Measurements from ENCODE around the gene CEP112. TPM values are rescaled to one million over a fixed set of nuclear protein-coding genes. Genes with fewer than 3 reads are reported as not detected.

CEP112 gene
- total and polyA plus RNA-seq, 2 of the 13 experiments (the other 11 are each of a cell fraction or from before 2014, with no cell fraction given): 1.2 to 3.4 TPM

DNA sequence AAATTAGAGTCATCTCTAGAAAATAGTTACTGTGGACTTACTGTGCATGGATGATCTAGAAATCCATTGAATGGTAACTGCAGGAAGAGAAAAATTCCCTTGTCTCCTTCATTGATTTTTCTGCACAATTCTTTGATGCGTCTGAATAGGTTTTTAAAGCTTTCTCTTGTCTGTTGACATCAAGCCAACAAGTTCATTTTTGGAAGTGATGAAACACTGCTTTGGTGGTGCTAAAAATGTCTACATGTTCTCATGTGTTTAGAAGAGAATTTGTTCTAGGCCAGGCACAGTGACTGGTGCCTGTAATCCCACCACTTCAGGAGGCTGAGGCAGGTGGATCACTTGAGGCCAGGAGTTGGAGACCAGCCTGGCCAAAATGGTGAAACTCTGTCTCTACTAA, 573.4 kb downstream of the CEP112 start:
- Histone ChIP-seq H3K27ac (ENCODE audit: extremely low read length, insufficient read depth, low read length) (no peak overlapping the region), H3K79me2 (ENCODE audit: insufficient read depth, low read length) (no peaks in the 10 kb centered on the region), H4K20me1 (ENCODE audit: insufficient read depth, low read length) (no peaks in the 10 kb centered on the region), H3K4me2 (ENCODE audit: low read depth, low read length) (no peak overlapping the region), H3K4me3 (replicated peaks in 1 of 3; ENCODE audit: insufficient read depth in 1 of 3, low read depth in 2 of 3, low read length in 3 of 3) (no peak overlapping the region), H3K36me3 (replicated peaks in 1 of 2; ENCODE audit: control insufficient read depth in 1 of 2, insufficient read depth in 2 of 2, low read length in 2 of 2) (no peaks in the 10 kb centered on the region), H3K9ac (ENCODE audit: insufficient read depth, low read depth, low read length) (no peak overlapping the region), H3K4me1 (ENCODE audit: insufficient read depth, low read length) (0 out of 2 replicates have a peak, but pooled peaks cover 8% of the 10 kb centered on the region), H3K9me3 (ENCODE audit: low read length) (no peaks in the 10 kb centered on the region), H2AFZ (ENCODE audit: low read length) (no peak overlapping the region), H3K27me3 (ENCODE audit: control insufficient read depth in 1 of 2, insufficient read depth in 2 of 2, low read length in 2 of 2) (no peaks in the 10 kb centered on the region; a peak in 1 of 5 replicates)
- FAIRE-seq (no peak), ATAC-seq (no peak), DNase-seq (ENCODE audit: low spot score) (no peak)
- POLR2A ChIA-PET: no interaction called here
- WGBS (ENCODE audit: low lambda C conversion rate): 71% methylated on average over 1 of the region's 1 CpG
- no TSS peak for BruUV-seq (replicated peaks)
- no peak for TF ChIP-seq SPEN (CRISPR knock-in tag; IDR thresholded peaks at IDR 0.05; ENCODE audit: low read depth)
- TF ChIP-seq MAFF (IDR thresholded peaks at IDR 0.05; ENCODE audit: low read depth, low read length): no peak
- TF ChIP-seq DMAP1 (CRISPR knock-in tag; IDR thresholded peaks at IDR 0.05): no peak
- no peak for TF ChIP-seq THAP7 (CRISPR knock-in tag; IDR thresholded peaks at IDR 0.05)
- no peak for TF ChIP-seq CEBPG (CRISPR knock-in tag; IDR thresholded peaks at IDR 0.05)
- no peak for TF ChIP-seq ZNF343 (CRISPR knock-in tag; IDR thresholded peaks at IDR 0.05)
- TF ChIP-seq ETV5 (CRISPR knock-in tag; IDR thresholded peaks at IDR 0.05; ENCODE audit: borderline replicate concordance): no peak
- TF ChIP-seq, protein P1, sequence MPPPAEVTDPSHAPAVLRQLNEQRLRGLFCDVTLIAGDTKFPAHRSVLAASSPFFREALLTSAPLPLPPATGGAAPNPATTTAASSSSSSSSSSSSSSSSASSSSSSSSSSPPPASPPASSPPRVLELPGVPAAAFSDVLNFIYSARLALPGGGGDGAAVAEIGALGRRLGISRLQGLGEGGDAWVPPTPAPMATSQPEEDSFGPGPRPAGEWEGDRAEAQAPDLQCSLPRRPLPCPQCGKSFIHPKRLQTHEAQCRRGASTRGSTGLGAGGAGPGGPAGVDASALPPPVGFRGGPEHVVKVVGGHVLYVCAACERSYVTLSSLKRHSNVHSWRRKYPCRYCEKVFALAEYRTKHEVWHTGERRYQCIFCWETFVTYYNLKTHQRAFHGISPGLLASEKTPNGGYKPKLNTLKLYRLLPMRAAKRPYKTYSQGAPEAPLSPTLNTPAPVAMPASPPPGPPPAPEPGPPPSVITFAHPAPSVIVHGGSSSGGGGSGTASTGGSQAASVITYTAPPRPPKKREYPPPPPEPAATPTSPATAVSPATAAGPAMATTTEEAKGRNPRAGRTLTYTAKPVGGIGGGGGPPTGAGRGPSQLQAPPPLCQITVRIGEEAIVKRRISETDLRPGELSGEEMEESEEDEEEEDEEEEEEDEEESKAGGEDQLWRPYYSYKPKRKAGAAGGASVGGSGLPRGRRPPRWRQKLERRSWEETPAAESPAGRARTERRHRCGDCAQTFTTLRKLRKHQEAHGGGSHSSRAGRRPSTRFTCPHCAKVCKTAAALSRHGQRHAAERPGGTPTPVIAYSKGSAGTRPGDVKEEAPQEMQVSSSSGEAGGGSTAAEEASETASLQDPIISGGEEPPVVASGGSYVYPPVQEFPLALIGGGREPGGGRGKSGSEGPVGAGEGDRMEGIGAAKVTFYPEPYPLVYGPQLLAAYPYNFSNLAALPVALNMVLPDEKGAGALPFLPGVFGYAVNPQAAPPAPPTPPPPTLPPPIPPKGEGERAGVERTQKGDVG (CRISPR knock-in tag; IDR thresholded peaks at IDR 0.05; ENCODE audit: borderline replicate concordance): no peak
- TF ChIP-seq MTF1 (CRISPR knock-in tag; IDR thresholded peaks at IDR 0.05): no peak
- no peak for TF ChIP-seq KAT8 (CRISPR knock-in tag; IDR thresholded peaks at IDR 0.05)
- no peak for TF ChIP-seq ZNF605 (CRISPR knock-in tag; IDR thresholded peaks at IDR 0.05)
- TF ChIP-seq YY1 (IDR thresholded peaks at IDR 0.05; ENCODE audit: insufficient read depth, insufficient replicate concordance, low read depth, low read length): no peak
- TF ChIP-seq ZNF772 (CRISPR knock-in tag; IDR thresholded peaks at IDR 0.05): no peak
- no peak for TF ChIP-seq MIER2 (CRISPR knock-in tag; IDR thresholded peaks at IDR 0.05)
- TF ChIP-seq ZNF337 (CRISPR knock-in tag; IDR thresholded peaks at IDR 0.05; ENCODE audit: borderline replicate concordance, low read depth): no peak
- TF ChIP-seq SRSF1 (optimal IDR thresholded peaks at IDR 0.05; ENCODE audit: low read depth, low read length): no peak
- no peak for TF ChIP-seq MEF2D (CRISPR knock-in tag; IDR thresholded peaks at IDR 0.05)
- no peak for TF ChIP-seq SMC3 (IDR thresholded peaks at IDR 0.05; ENCODE audit: low read length)
- no peak for TF ChIP-seq MLLT10 (CRISPR knock-in tag; IDR thresholded peaks at IDR 0.05)
- no peak for TF ChIP-seq HOXA7 (CRISPR knock-in tag; IDR thresholded peaks at IDR 0.05)
- intact Hi-C loops (cut with micrococcal nuclease; ENCODE audit: unreplicated experiment): no loop called here
- in situ Hi-C loops (cut with HindIII; ENCODE audit: extremely low pct_ligation_motif_present, low pct_unique_long_range_greater_than_20kb): no loop called here
- CTCF ChIA-PET (ENCODE audit: low intra/inter-chr PET ratio, low total read pairs): no interaction called here

All from HepG2 (cell line).